DMS153 treated with DMSO at 0.1 percent for 48 hours (cell line): Measurements from ENCODE around the gene ADAMTS19.

ENCODE experiments used
- DNase-seq: peaks from one replicate; lab custom pipeline; 2025; ENCODE audit not compliant: unreplicated experiment; lab: John Stamatoyannopoulos, UW

The ADAMTS19 gene

GRCh38 chr5:129465776-129466344, 5.8 kb downstream of the ADAMTS19 start:
- DNase-seq, result no peak

GRCh38 chr5:129474544-129474943, 14.4 kb downstream of the ADAMTS19 start:
- no peak for DNase-seq

- DNase-seq, result no peak
Measured at GRCh38 chr5:129476751-129477150, 16.7 kb downstream of the ADAMTS19 start.

GRCh38 chr5:129477532-129477931, 17.4 kb downstream of the ADAMTS19 start:
- DNase-seq, result no peak

- DNase-seq, result no peak
Measured at GRCh38 chr5:129481161-129481560, 21.1 kb downstream of the ADAMTS19 start.

GRCh38 chr5:129496421-129496820, 36.3 kb downstream of the ADAMTS19 start:
- no peak for DNase-seq

GRCh38 chr5:129496864-129497595, 36.9 kb downstream of the ADAMTS19 start:
- no peak for DNase-seq

- DNase-seq, result no peak
Measured at GRCh38 chr5:129499208-129499852, 39.2 kb downstream of the ADAMTS19 start.

- DNase-seq, result no peak
Measured at GRCh38 chr5:129500101-129500500, 40.0 kb downstream of the ADAMTS19 start.

GRCh38 chr5:129506086-129506485, 46.0 kb downstream of the ADAMTS19 start:
- DNase-seq, result no peak

GRCh38 chr5:129506950-129507349, 46.9 kb downstream of the ADAMTS19 start:
- no peak for DNase-seq

GRCh38 chr5:129507527-129507926, 47.4 kb downstream of the ADAMTS19 start:
- DNase-seq, result no peak

- DNase-seq, result no peak
Measured at GRCh38 chr5:129508606-129509005, 48.5 kb downstream of the ADAMTS19 start.

- no peak for DNase-seq
Measured at GRCh38 chr5:129509363-129509975, 49.4 kb downstream of the ADAMTS19 start.

- DNase-seq, result no peak
Measured at GRCh38 chr5:129511291-129511690, 51.2 kb downstream of the ADAMTS19 start.

- no peak for DNase-seq
Measured at GRCh38 chr5:129541051-129541450, 81.0 kb downstream of the ADAMTS19 start.

- DNase-seq, result no peak
Measured at GRCh38 chr5:129541648-129542251, 81.7 kb downstream of the ADAMTS19 start.

- DNase-seq, result no peak
Measured at GRCh38 chr5:129547137-129547536, 87.0 kb downstream of the ADAMTS19 start.

- no peak for DNase-seq
Measured at GRCh38 chr5:129554134-129554904, 94.2 kb downstream of the ADAMTS19 start.

- no peak for DNase-seq
Measured at GRCh38 chr5:129563585-129563984, 103.5 kb downstream of the ADAMTS19 start.

- DNase-seq, result no peak
Measured at GRCh38 chr5:129569295-129569694, 109.2 kb downstream of the ADAMTS19 start.
